Epidermal melanocyte (primary cell): ENCODE data around the gene MRPL54.

Experiments
- DNase-seq: peaks from one replicate; pipeline ENCODE4 v3.0.0; 2011; ENCODE audit warnings: low spot score; ENCODE audit not compliant: insufficient read length

MRPL54 gene

DNA sequence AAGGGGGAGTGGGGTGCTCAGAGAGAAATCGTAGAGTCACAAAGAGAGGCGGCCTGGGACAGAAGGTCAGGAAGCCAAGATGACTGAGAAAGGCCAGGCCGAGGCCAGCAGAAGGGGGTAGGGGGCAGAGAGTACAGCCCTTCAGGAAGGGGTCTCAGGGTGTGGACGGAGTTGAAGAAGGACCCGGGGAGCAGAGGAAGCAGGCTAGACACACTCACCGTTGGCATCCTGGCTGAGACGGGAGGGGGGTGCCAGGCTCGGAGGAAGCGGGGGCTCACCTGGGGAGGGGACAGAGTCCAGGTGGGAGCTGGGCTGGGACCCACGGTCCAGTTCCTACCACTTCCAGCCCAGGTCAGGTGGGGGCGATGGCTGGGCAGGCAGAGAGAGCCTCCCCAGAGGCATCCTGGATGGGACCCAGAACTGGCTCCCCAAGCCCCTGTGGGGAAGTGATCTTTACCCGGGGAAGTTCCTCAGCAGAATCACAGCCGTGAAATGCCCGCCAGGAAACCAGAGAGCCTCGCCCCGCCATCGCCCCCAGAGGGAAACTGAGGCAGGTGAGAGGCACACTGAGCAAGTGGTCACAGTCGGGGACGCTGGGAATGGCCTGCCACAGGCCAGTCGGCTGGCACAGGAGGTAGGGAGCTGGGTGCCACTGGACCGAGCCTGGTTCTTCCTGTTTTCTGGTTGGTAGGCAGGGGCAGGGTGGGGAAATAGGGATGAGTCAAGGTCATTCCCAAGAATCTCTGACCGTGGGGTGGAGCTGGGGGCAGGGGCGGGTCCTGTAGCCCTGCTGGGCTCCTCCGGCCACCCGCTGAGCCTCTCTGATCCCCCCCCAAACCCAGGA, 22.3 kb downstream of the MRPL54 start:
- no peak for DNase-seq

- DNase-seq: no peak
Observed at GRCh38 chr19:3785451-3785937, 23.0 kb downstream of the MRPL54 start.

GRCh38 chr19:3785938-3786824, 23.7 kb downstream of the MRPL54 start, which contains the start of gene MATK:
Gene MATK, minus strand, starts transcription at chr19:3786381. Its CDS starts 1,246 bp downstream, at chr19:3785135.
- no peak for DNase-seq

- DNase-seq: no peak
Observed at GRCh38 chr19:3788996-3789778, 26.7 kb downstream of the MRPL54 start.

DNA sequence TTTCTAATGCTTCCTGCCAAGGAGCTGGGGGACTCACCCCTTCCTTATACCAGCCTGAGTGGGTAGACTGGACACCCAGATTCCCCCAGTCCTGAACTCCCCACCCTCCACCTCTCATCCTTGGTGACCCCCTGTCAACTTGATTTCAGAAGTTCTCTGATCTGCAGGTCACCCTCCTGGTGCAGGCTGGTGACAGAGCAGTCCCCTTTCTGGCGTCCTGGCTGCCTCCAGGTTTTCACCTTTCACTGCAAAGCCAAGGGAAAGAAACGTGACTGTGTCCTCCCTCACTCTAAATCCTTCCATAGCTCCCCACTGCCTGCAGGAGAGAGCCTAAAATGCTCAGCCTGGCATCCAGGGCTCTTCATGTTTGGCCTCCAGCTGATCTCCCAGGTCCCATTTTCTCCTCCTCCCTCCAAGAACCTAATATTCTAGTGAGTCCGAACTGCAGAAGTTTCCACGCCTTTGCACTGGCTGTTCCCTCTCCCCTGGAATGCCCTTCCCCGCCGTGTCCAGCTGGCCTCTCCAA, 27.8 kb downstream of the MRPL54 start:
- no peak for DNase-seq

DNA sequence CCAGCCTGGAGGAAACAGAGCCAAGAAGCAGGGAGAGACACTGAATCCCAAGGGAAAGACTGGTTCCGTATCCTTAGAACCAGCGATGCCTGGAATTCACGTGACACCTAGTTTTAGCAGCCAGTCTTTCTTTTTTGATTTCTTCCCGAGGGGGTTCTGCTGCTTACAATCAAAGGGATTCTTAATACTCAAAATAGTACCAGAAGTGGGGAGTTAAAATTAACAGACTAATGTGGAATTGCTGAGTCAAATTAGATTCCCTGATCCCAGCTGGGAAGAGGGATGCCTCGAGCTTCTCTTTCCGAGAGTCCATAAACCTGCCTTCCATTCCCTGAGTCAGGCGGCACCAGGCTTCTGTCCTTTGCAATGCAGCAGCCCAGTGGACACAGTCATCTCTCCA, 28.5 kb downstream of the MRPL54 start:
- DNase-seq: no peak

DNA sequence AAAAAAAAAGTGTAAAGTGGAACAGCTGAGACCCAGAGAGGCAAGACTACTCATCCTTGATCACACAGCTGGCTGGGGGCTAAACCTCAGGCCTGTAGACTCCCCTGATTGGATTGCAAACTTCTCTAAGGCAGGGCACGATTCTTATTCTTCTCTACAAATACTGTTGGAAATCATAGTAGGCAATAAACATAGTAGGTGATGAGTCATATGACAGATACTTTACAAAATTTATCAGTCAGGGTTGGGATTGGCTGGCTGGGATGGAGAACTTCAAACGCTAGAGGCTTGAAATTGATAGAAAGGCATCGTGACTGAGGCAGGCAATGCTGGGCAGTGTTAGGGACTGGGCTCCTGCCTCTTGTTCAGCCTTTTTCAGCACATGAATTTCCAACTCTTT, 29.6 kb downstream of the MRPL54 start:
- DNase-seq: no peak

- DNase-seq: no peak
Observed at GRCh38 chr19:3793799-3794198, 31.3 kb downstream of the MRPL54 start.

DNA sequence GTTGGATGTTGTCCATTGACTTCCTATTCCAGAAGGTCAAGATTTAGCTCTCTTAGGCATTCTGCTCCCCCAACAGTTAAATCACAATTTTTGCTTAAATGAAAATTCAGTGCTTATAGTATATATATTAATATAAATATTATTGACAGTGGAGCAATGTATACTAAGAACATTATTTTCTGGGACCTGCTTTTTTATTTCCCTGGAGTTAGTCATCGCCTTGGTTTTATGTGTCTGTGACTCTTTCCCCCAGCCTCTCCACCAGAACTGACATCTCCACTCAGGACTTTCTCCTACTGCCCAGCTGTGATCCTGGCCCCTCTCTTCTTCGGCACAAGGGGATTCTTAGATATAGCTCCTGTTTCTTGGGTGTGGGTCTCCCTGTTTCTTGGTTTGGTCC, 33.9 kb downstream of the MRPL54 start:
- no peak for DNase-seq

DNA sequence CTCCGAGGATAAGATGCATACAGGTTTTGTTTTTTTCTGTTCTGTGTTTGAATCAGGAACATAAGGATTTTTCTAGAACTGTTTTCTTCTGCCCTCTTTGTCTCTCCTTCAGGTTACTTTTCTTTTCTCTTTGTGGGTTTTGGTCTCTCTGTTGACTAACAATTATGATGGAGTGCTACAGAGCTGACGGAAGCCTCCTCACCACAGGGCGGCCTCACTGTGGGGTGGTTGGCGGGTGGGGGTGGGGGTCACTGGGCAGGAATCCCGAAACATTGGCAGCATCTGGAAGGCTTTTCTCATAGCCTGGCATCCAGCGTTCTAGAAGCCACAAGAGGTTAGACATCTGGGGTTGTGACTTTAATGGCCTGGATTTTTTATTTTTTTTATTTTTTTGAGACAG, 35.7 kb downstream of the MRPL54 start:
- no peak for DNase-seq

- DNase-seq: no peak
Observed at GRCh38 chr19:3800996-3801395, 38.5 kb downstream of the MRPL54 start.

DNA sequence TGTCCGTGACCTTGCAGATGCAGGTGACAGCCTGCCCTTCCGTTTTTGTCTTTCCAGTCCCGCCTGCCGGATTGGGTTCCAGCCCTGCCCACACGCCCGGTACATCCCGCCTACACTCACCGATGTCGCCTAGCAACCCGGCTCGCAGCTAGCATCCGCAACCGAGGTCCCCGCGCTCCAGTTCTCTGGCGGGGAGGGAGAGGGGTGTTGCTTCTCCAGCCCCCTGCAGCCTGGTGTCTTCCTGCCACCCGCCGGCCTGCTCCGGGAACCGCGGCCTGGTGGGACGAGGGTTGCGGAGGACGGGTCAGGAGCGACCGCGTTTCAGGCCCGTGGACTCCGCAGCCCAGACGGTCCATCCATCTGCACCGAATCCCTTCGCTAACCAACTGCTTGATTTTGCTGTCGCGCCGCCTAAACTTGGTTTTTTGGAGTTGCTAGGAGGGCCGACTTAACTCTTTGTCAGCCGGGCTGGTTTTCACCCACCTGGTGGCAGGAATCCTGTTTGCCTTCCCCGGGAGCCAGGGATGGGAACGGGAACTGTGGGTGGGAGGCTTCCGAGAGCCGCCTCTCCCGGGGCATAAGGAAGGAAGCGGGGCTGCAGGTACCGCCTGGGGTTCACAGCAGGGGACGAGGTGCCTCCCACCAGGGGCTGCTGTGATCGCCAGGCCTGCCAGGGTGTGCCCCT, 39.1 kb downstream of the MRPL54 start:
- no peak for DNase-seq

DNA sequence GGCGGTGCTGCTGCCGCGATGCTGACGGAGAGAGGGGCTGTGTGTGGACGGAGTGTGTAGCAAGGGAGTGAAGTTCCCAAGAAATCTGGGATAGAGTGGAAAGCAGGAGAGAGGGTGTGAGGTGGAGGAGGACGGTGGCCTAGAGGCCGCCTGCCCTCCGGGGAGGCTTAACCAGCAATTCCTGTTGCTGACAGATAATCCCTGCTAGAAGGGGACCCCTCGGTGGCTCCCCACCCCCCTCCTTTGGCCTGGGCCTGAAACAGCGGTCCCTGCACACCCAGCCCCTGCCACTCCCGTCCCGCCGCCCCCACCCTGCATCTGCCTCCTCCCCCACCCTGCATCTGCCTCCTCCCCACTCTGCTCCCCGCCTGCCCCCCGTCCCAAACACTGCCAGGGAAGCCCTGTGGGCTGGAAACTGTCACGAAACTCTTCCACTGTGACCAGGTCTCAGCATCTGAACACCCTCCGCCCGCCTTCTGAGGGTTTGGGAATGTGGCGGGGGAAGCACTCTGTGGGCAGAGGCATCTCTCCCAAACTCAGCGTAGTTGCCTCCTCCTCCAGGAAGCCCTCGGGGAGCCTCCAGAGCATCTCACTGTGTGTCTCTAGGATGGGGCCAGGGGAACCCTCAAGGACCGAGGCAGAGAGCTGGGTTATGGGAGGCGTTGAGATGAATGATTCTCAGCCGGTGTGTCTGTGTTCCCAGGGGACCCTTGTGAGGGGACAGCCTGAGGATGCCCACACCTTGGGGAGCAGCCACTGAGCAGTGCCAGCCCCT, 40.8 kb downstream of the MRPL54 start:
- DNase-seq: no peak

GRCh38 chr19:3803986-3804385, 41.5 kb downstream of the MRPL54 start:
- DNase-seq: no peak

DNA sequence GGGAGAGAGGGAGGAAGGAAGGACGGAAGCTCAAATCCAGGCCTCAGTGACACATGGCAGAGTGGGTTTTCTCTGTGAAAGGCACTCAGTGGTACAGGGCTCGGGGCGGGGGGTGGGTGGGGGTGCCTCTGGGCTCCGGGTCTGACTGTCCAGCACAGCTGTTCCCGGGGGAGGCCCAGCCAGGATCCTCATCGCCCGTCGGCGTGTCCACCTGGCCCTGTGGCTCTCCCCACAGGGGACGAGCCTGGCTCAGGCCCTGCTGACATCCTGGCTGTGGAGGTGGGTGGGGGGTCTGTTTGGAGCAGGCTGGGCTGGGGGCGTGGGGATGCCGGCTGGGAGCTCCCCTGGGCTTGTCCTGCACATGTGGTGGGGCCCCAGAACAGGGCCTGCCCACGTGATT, 41.9 kb downstream of the MRPL54 start:
- no peak for DNase-seq

GRCh38 chr19:3805859-3806258, 43.4 kb downstream of the MRPL54 start:
- DNase-seq: no peak

GRCh38 chr19:3807131-3807480, 44.6 kb downstream of the MRPL54 start:
- DNase-seq: no peak

DNA sequence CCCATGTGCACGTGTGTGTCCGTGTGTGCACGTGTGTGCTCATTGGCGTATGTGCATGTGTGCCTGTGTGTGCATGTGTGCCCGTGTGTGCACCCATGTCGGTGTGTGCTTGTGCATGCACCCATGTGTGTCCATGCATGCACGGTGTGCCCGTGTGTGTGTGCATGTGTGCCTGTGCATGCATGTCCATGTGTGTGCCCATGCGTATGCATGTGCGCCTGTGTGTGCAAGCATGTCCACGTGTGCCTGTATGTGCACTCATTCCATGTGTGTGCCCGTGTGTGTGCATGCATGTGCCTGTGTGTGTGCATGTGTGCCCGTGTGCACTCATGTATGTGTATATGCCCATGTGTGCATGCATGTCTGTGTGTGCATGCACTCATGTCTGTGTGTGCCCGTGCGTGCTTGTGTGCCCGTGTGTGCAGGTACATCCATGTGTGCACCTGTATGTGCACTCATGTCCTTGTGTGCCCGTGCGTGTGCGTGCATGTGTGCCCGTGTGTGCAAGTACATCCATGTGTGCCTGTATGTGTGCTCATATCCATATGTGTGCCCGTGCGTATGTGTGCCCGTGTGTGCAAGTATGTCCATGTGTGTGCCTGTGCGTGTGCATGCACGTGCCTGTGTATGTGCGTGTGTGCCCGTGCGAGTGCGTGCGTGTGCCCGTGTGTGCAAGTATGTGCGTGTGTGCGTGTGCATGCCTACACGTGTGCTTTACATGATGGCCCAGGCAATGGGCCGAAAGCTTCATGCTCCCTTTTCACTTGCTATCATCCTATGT, 45.3 kb downstream of the MRPL54 start:
- DNase-seq: no peak
